SU-DHL-6 (cell line): Measurements from ENCODE around the gene SLC66A1.

Experiments used
- EZH2phosphoT487 ChIP-seq: fragments of 200-600 bp; sonication (generic), shearing (Covaris generic); conservative IDR thresholded peaks from 2 replicates; pipeline ENCODE4 v1.6.1; 2018; ENCODE audit warnings: mild to moderate bottlenecking, antibody characterized with exemption, low read length, moderate library complexity, mixed read lengths
- TF ChIP-seq, protein P1 (sequence below): fragments of 200-600 bp; sonication (generic); IDR thresholded peaks from one replicate; pipeline ENCODE4 v1.5.1; 2017; ENCODE audit warnings: antibody characterized with exemption, mild to moderate bottlenecking, low read length, moderate library complexity; ENCODE audit not compliant: insufficient read depth, poor library complexity, severe bottlenecking

DNA sequence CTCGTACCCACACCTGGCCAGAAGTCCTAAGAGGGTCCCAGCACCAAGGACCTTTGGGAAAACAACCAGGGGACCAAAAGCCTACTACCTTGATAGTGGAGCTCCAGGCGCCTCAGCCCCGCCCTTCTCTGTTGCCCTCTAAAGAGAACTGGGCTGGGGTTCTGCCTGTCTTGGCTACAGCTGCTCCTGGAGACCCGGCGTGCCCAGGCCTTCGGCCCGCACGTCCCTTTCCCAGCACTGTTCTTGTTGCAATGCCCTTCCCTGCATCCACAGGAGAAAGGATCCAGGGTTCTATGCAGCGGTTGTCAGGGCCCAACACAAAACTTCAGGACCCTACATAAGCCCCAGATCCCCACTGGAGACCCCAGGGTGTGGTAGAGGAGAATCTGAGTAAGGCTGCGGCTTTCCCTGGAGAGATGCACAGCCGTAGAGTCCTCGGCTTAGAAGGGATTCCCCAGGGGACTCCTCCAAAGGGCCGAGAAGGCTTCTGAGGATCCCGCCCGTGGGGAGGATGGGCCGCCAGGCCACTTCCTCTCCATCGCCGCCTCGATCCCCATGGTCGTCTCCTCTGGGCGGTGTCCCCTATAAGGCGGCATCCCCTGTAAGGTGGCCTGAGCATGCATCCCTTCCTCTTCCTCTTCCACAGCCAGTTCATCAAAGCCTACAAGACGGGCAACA, 12.0 kb downstream of the SLC66A1 start:
- TF ChIP-seq, protein P1, sequence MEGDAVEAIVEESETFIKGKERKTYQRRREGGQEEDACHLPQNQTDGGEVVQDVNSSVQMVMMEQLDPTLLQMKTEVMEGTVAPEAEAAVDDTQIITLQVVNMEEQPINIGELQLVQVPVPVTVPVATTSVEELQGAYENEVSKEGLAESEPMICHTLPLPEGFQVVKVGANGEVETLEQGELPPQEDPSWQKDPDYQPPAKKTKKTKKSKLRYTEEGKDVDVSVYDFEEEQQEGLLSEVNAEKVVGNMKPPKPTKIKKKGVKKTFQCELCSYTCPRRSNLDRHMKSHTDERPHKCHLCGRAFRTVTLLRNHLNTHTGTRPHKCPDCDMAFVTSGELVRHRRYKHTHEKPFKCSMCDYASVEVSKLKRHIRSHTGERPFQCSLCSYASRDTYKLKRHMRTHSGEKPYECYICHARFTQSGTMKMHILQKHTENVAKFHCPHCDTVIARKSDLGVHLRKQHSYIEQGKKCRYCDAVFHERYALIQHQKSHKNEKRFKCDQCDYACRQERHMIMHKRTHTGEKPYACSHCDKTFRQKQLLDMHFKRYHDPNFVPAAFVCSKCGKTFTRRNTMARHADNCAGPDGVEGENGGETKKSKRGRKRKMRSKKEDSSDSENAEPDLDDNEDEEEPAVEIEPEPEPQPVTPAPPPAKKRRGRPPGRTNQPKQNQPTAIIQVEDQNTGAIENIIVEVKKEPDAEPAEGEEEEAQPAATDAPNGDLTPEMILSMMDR: no peak
- no peak for TF ChIP-seq EZH2phosphoT487
